ENCODE data around the gene PIGU.
"Not testable (repeated sequence)": the region's sequence is repeated elsewhere in the genome, so short reads cannot be mapped to it uniquely, and the experiment has no call there.

Gene PIGU, protein sequence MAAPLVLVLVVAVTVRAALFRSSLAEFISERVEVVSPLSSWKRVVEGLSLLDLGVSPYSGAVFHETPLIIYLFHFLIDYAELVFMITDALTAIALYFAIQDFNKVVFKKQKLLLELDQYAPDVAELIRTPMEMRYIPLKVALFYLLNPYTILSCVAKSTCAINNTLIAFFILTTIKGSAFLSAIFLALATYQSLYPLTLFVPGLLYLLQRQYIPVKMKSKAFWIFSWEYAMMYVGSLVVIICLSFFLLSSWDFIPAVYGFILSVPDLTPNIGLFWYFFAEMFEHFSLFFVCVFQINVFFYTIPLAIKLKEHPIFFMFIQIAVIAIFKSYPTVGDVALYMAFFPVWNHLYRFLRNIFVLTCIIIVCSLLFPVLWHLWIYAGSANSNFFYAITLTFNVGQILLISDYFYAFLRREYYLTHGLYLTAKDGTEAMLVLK

DNA sequence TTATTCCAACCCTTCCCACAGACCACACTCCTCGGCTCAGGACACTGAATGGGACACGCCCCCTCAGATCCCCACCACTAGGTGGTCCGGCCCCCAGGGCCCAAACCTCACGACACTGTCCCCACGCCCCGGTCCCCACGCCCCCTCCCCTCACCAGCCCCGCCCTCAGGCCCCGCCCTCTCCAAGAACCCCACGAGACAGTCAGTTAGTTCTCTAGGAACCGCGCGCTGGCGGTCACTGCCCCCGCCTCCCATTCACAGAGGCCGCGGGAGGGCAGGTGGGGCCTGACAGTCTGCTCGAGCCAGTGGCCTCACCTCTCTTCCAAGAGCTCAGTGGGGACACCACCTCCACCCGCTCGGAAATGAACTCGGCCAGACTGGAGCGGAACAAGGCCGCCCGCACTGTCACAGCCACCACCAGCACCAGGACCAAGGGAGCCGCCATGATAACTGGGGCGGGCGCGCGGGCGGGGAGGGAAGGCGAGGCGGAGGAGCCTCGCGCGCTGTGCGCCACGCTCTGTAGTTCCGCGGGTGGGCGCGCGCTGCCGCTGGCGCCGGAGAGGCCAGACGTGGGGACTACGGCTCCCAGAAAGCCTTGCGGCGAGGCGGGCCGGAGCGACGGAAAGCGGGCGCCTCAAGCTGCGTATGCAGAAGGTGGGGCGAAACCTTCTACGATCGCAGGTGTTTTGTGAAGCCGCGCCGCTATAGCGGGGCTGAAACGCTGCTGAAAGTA, at the start of gene PIGU:
PIGU (minus strand) TSS at position 451 of the 732 bp plus-strand sequence; CDS start at position 444, 7 bp downstream.
- H3K9me3 ChIP-seq (ENCODE audit: severe bottlenecking): no peaks in the 10 kb centered on the region
- no peaks in the 10 kb centered on the region; the same call in 1 of the 2 replicates for H3K36me3 ChIP-seq
- peak within 1 kb of the TSS; percentile 71 for H3K4me3 ChIP-seq (ENCODE audit: low read depth, low read length)
- H3K27ac ChIP-seq: peak within 1 kb of the TSS; percentile 94
- DNase-seq: peak; percentile 96
- no peaks in the 10 kb centered on the region for H3K27me3 ChIP-seq (ENCODE audit: insufficient read depth, low read depth, severe bottlenecking)
- 0 out of 2 replicates have a peak, but pooled peaks have one; percentile 8 for TF ChIP-seq CTCF (IDR thresholded peaks at IDR 0.05; ENCODE audit: low read depth, low read length)

DNA sequence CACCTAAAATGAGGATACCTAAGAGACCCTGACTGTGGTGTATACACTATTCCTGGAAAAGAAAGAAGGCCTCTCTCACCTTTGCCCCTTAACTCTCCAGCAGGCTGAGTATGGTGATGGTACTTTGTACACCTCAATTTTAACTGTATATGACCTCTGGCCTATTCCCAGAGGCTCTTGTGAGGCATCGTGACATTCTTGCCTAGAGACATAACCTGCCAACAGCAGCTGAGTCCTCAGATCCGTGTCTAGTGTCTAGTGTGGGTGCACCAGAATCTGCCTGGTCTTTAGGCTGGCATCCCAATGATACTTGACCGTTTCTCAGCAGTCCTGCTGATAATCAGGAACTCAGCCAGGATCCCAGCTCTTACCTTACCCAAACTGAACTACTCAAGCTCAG, 47.3 kb upstream of the PIGU start:
- TF ChIP-seq CTCF (IDR thresholded peaks at IDR 0.05; ENCODE audit: low read depth, low read length): no peak
- DNase-seq: no peak
- Histone ChIP-seq H3K27me3 (ENCODE audit: insufficient read depth, low read depth, severe bottlenecking) (no peaks in the 10 kb centered on the region), H3K9me3 (ENCODE audit: severe bottlenecking) (no peaks in the 10 kb centered on the region), H3K4me3 (ENCODE audit: low read depth, low read length) (no peak overlapping the region), H3K36me3 (peaks cover 39% of the 10 kb centered on the region), H3K27ac (no peak overlapping the region)

DNA sequence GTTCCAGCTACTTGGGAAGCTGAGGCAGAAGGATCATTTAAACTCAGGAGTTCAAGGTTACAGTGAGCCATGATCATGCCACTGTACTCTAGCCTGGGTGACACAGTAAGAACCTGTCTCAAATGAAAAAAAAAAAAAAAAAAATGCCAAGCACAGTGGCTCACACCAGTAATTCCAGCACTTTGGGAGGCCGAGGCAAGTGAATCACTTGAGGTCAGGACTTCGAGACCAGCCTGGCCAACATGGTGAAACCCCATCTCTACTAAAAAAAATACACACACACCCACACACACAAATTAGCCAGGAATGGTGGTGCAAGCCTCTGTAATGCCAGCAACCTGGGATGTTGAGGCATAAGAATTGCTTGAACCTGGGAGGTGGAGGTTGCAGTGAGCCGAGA, 45.7 kb upstream of the PIGU start:
- H3K27me3 ChIP-seq (ENCODE audit: insufficient read depth, low read depth, severe bottlenecking); H3K4me3 ChIP-seq (ENCODE audit: low read depth, low read length); H3K9me3 ChIP-seq (ENCODE audit: severe bottlenecking); DNase-seq; H3K27ac ChIP-seq: not testable (repeated sequence)
- H3K36me3 ChIP-seq: peaks cover 33% of the 10 kb centered on the region

GRCh38 chr20:34720266-34720665, 43.4 kb upstream of the PIGU start:
- Histone ChIP-seq H3K27me3 (ENCODE audit: insufficient read depth, low read depth, severe bottlenecking) (no peaks in the 10 kb centered on the region), H3K36me3 (peaks cover 18% of the 10 kb centered on the region), H3K27ac (no peak overlapping the region), H3K9me3 (ENCODE audit: severe bottlenecking) (no peaks in the 10 kb centered on the region), H3K4me3 (ENCODE audit: low read depth, low read length) (no peak overlapping the region)
- DNase-seq: no peak
- no peak for TF ChIP-seq CTCF (IDR thresholded peaks at IDR 0.05; ENCODE audit: low read depth, low read length)

GRCh38 chr20:34719242-34720017, 42.5 kb upstream of the PIGU start:
- DNase-seq; H3K9me3 ChIP-seq (ENCODE audit: severe bottlenecking); H3K27me3 ChIP-seq (ENCODE audit: insufficient read depth, low read depth, severe bottlenecking); H3K27ac ChIP-seq; H3K4me3 ChIP-seq (ENCODE audit: low read depth, low read length): not testable (repeated sequence)
- H3K36me3 ChIP-seq: peaks cover 17% of the 10 kb centered on the region

DNA sequence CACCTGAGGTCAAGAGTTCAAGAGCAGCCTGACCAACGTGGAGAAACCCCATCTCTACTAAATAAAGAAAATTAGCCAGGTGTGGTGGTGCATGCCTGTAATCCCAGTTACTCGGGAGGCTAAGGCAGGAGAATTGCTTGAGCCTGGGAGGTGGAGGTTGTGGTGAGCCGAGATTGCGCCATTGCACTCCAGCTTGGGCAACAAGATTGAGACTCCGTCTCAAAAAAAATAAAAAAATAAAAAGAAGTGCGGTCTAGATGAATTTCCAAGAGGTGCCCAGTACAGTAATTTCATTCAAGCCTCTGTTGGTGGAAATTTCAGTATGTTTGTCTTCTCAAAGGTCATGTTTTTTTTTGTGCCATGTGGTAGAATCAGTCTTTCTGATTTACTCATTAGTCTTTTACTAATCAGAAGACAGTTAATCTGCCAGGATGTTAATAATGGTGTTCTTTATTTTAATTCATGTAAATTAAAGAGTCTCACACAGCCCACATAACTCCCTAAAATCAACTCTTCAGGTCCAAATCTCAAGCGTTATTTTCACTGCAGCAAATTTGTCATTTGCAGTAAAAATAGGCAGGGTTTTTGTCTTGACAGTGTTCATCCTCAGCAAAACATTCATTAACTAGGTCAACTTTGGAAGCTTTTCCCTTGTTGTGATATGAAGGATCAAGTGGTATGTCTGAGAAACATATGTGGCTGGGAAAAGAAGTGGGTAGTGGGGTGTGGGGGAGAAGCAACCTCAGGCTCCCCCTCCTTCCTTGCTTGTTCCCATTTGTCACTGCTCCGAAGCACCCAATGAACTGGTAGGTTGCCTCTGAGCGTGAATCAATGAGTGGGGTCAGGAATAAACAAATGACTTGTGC, 40.6 kb upstream of the PIGU start:
- Histone ChIP-seq H3K36me3 (peaks cover 18% of the 10 kb centered on the region), H3K27me3 (ENCODE audit: insufficient read depth, low read depth, severe bottlenecking) (no peaks in the 10 kb centered on the region), H3K27ac (no peak overlapping the region), H3K9me3 (ENCODE audit: severe bottlenecking) (no peaks in the 10 kb centered on the region), H3K4me3 (ENCODE audit: low read depth, low read length) (no peak overlapping the region)
- DNase-seq: no peak
- no peak for TF ChIP-seq CTCF (IDR thresholded peaks at IDR 0.05; ENCODE audit: low read depth, low read length)
